HG03108 (cell line): ENCODE measurements around the gene FAM131A.

Experiments used
- ATAC-seq: cut with Tn5 transposase; IDR thresholded peaks from one replicate; pipeline ENCODE4 v1.9.1; 2021; ENCODE audit warnings: moderate library complexity; ENCODE audit not compliant: unreplicated experiment

The FAM131A gene

GRCh38 chr3:184373422-184373821 is 36.0 kb downstream of the FAM131A start:
- ATAC-seq: no peak

GRCh38 chr3:184375747-184376461 is 38.5 kb downstream of the FAM131A start:
- ATAC-seq: no peak

GRCh38 chr3:184377374-184377773 is 40.0 kb downstream of the FAM131A start:
- no peak for ATAC-seq

GRCh38 chr3:184377882-184378445 is 40.6 kb downstream of the FAM131A start, which contains the start of gene THPO:
Gene THPO (minus strand): TSS chr3:184378207. CDS start chr3:184376259, 1,948 bp downstream.
- ATAC-seq: no peak

GRCh38 chr3:184378651-184379357 is 41.4 kb downstream of the FAM131A start:
- ATAC-seq: no peak

- ATAC-seq: no peak
Measured at GRCh38 chr3:184379358-184380184, 42.2 kb downstream of the FAM131A start, which contains the start of gene CHRD. Gene CHRD (plus strand): TSS chr3:184380054. CDS start chr3:184380319, 265 bp downstream.

- ATAC-seq: no peak
Measured at GRCh38 chr3:184380185-184380626, 42.8 kb downstream of the FAM131A start.

GRCh38 chr3:184380627-184381260 is 43.3 kb downstream of the FAM131A start:
- no peak for ATAC-seq

GRCh38 chr3:184381261-184382224 is 44.1 kb downstream of the FAM131A start:
- ATAC-seq: no peak

GRCh38 chr3:184382326-184383032 is 45.1 kb downstream of the FAM131A start:
- ATAC-seq: no peak

- ATAC-seq: no peak
Measured at GRCh38 chr3:184383033-184383740, 45.8 kb downstream of the FAM131A start.

- no peak for ATAC-seq
Measured at GRCh38 chr3:184384342-184384741, 46.9 kb downstream of the FAM131A start.

GRCh38 chr3:184384856-184385422 is 47.5 kb downstream of the FAM131A start:
- ATAC-seq: no peak

GRCh38 chr3:184386047-184386806 is 48.8 kb downstream of the FAM131A start:
- no peak for ATAC-seq

- ATAC-seq: no peak
Measured at GRCh38 chr3:184387174-184387714, 49.8 kb downstream of the FAM131A start.

- ATAC-seq: no peak
Measured at GRCh38 chr3:184388164-184388935, 51.0 kb downstream of the FAM131A start.
